SIG-M5 treated with dmso at 0.1 percent for 504 hours (cell line): ENCODE results near the gene PEX5.

Source experiments
- DNase-seq: peaks from one replicate; lab custom pipeline; 2025; ENCODE audit not compliant: unreplicated experiment; lab: John Stamatoyannopoulos, UW

Gene PEX5

GRCh38 chr12:7189398-7190267 is at the start of gene PEX5:
TSS of gene PEX5 (plus strand) at chr12:7189686. CDS start at chr12:7190378, 692 bp downstream.
- peak; percentile 95 for DNase-seq

- DNase-seq = no peak
Measured at GRCh38 chr12:7141351-7142005, 48.0 kb upstream of the PEX5 start.

- peak; percentile 75 for DNase-seq
Measured at GRCh38 chr12:7142056-7142644, 47.3 kb upstream of the PEX5 start.

- DNase-seq = no peak
Measured at GRCh38 chr12:7142809-7143465, 46.5 kb upstream of the PEX5 start.

GRCh38 chr12:7143564-7143963 is 45.9 kb upstream of the PEX5 start:
- DNase-seq = no peak

- DNase-seq = peak; percentile 60
Measured at GRCh38 chr12:7144414-7145120, 44.9 kb upstream of the PEX5 start.

- no peak for DNase-seq
Measured at GRCh38 chr12:7145671-7146070, 43.8 kb upstream of the PEX5 start.

GRCh38 chr12:7146228-7146627 is 43.3 kb upstream of the PEX5 start:
- DNase-seq = no peak

GRCh38 chr12:7146906-7147305 is 42.6 kb upstream of the PEX5 start:
- DNase-seq = no peak

- no peak for DNase-seq
Measured at GRCh38 chr12:7150356-7150755, 39.1 kb upstream of the PEX5 start.

- no peak for DNase-seq
Measured at GRCh38 chr12:7150841-7151240, 38.6 kb upstream of the PEX5 start.

GRCh38 chr12:7151532-7151931 is 38.0 kb upstream of the PEX5 start:
- no peak for DNase-seq

- no peak for DNase-seq
Measured at GRCh38 chr12:7152818-7153217, 36.7 kb upstream of the PEX5 start.

- no peak for DNase-seq
Measured at GRCh38 chr12:7154042-7154441, 35.4 kb upstream of the PEX5 start.

GRCh38 chr12:7154901-7155470 is 34.5 kb upstream of the PEX5 start:
- DNase-seq = no peak

- peak; percentile 6 for DNase-seq
Measured at GRCh38 chr12:7155471-7156034, 33.9 kb upstream of the PEX5 start.

- no peak for DNase-seq
Measured at GRCh38 chr12:7156259-7157197, 33.0 kb upstream of the PEX5 start.

GRCh38 chr12:7157391-7157790 is 32.1 kb upstream of the PEX5 start:
- no peak for DNase-seq
